ENCODE data around the gene ATRN.

ATRN gene

DNA sequence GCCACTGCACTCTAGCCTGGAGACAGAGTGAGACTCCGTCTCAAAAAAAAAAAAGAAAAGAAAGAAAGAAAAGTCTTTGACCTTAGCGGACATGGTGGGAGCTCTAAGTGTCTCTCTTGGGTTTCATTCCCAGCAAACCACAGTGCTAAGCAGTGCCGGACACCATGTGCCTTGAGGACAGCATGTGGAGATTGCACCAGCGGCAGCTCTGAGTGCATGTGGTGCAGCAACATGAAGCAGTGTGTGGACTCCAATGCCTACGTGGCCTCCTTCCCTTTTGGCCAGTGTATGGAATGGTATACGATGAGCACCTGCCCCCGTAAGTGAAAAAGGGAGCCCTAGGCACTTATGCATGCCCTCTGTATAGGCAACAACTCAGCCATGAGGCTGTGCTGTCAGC lies 112.9 kb downstream of the ATRN start:
- no peak for DNase-seq
- no peak overlapping the region for H3K4me2 ChIP-seq (ENCODE audit: low read length, poor library complexity, severe bottlenecking)

DNA sequence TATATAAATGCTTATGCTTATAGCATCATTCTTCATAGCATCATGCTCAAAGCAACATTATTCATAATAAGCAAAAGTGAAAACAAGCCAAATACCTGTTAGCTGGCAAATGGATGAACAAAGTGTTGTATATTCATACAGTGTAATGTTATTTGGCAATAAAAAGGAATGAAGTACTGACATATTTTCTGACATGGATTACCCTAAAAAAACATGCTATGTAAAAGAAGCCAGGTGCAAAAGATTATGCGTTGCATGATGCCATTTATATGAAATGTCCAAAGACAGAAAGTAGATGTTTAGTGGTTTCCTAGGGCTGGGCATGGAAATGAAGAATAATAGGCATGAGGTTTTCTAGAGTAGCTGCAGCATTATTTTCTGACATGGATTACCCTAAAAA lies 115.3 kb downstream of the ATRN start:
- no peak overlapping the region for H3K9ac ChIP-seq (ENCODE audit: low read length)
- no peaks in the 10 kb centered on the region for H3K9me3 ChIP-seq (ENCODE audit: control insufficient read depth, low read length)
- H4K8ac ChIP-seq (ENCODE audit: low read length) = no peak overlapping the region
- peaks cover 5% of the 10 kb centered on the region for H3K79me1 ChIP-seq (replicated peaks; ENCODE audit: low read length, poor library complexity, severe bottlenecking)
- no peak overlapping the region for H3K18ac ChIP-seq (ENCODE audit: low read depth in 1 of 2, low read length in 2 of 2)
- peaks cover 14 to 61% of the 10 kb centered on the region in 2 experiments for H3K36me3 ChIP-seq (ENCODE audit: control insufficient read depth in 1 of 2, insufficient read depth in 2 of 2, low read depth in 1 of 2, low read length in 2 of 2)
- H3K27me3 ChIP-seq (ENCODE audit: control insufficient read depth in 1 of 2, insufficient read depth in 1 of 2, low read length in 2 of 2) = no peaks in the 10 kb centered on the region
- 95% methylated on average over 1 of the region's 1 CpG for WGBS
- DNase-seq = no peak
- H3K4ac ChIP-seq (ENCODE audit: low read depth in 1 of 2, low read length in 2 of 2) = no peak overlapping the region
- H3K27ac ChIP-seq (ENCODE audit: low read length, poor library complexity, severe bottlenecking) = no peak overlapping the region
- no peak overlapping the region for H2AFZ ChIP-seq (ENCODE audit: low read depth, low read length)
- H2BK120ac ChIP-seq (ENCODE audit: low read depth, low read length) = no peak overlapping the region
- H2AK5ac ChIP-seq (ENCODE audit: low read length, severe bottlenecking) = no peak overlapping the region
- no peak overlapping the region for H4K91ac ChIP-seq (ENCODE audit: low read length)
- no peak overlapping the region for H3K4me2 ChIP-seq (ENCODE audit: low read length, poor library complexity, severe bottlenecking)
- H3K23ac ChIP-seq (ENCODE audit: low read length in 2 of 2) = no peak overlapping the region
- H3K4me1 ChIP-seq (ENCODE audit: control insufficient read depth, insufficient read depth, low read depth, low read length) = peaks cover 1% of the 10 kb centered on the region
- no peak overlapping the region for H2BK15ac ChIP-seq (ENCODE audit: low read depth, poor library complexity, severe bottlenecking)
- no peak overlapping the region for H2BK5ac ChIP-seq (ENCODE audit: low read depth, low read length, poor library complexity, severe bottlenecking)
- no peak overlapping the region for H3K14ac ChIP-seq (ENCODE audit: low read length in 2 of 2)
- no peak overlapping the region for H3K4me3 ChIP-seq (ENCODE audit: insufficient read depth in 1 of 2, low read depth in 1 of 2, low read length in 2 of 2)
- no peak overlapping the region for H2BK12ac ChIP-seq (ENCODE audit: low read length in 2 of 2)

More for the DNA sequence above, 112.9 kb downstream of the ATRN start:
- H3K4ac ChIP-seq (ENCODE audit: low read depth in 1 of 2, low read length in 2 of 2) = no peak overlapping the region
- H3K9me3 ChIP-seq (ENCODE audit: control insufficient read depth, low read length) = no peaks in the 10 kb centered on the region
- no peak overlapping the region for H2BK15ac ChIP-seq (ENCODE audit: low read depth, poor library complexity, severe bottlenecking)
- no peak overlapping the region for H3K18ac ChIP-seq (ENCODE audit: low read depth in 1 of 2, low read length in 2 of 2)
- H3K79me1 ChIP-seq (replicated peaks; ENCODE audit: low read length, poor library complexity, severe bottlenecking) = peaks cover 2% of the 10 kb centered on the region
- no peak overlapping the region for H3K27ac ChIP-seq (ENCODE audit: low read length, poor library complexity, severe bottlenecking)
- no peaks in the 10 kb centered on the region for H3K4me1 ChIP-seq (ENCODE audit: control insufficient read depth, insufficient read depth, low read depth, low read length)
- no peak overlapping the region for H2AFZ ChIP-seq (ENCODE audit: low read depth, low read length)
- no peak overlapping the region for H2AK5ac ChIP-seq (ENCODE audit: low read length, severe bottlenecking)
- peaks cover 14 to 69% of the 10 kb centered on the region in 2 experiments for H3K36me3 ChIP-seq (ENCODE audit: control insufficient read depth in 1 of 2, insufficient read depth in 2 of 2, low read depth in 1 of 2, low read length in 2 of 2)
- H2BK12ac ChIP-seq (ENCODE audit: low read length in 2 of 2) = no peak overlapping the region
- H2BK5ac ChIP-seq (ENCODE audit: low read depth, low read length, poor library complexity, severe bottlenecking) = no peak overlapping the region
- H3K23ac ChIP-seq (ENCODE audit: low read length in 2 of 2) = no peak overlapping the region
- no peak overlapping the region for H3K9ac ChIP-seq (ENCODE audit: low read length)
- no peak overlapping the region for H2BK120ac ChIP-seq (ENCODE audit: low read depth, low read length)
- 82% methylated on average over 7 of the region's 7 CpGs for WGBS
- H4K91ac ChIP-seq (ENCODE audit: low read length) = no peak overlapping the region
- no peaks in the 10 kb centered on the region for H3K27me3 ChIP-seq (ENCODE audit: control insufficient read depth in 1 of 2, insufficient read depth in 1 of 2, low read length in 2 of 2)
- no peak overlapping the region for H3K14ac ChIP-seq (ENCODE audit: low read length in 2 of 2)
- H3K4me3 ChIP-seq (ENCODE audit: insufficient read depth in 1 of 2, low read depth in 1 of 2, low read length in 2 of 2) = no peak overlapping the region
- no peak overlapping the region for H4K8ac ChIP-seq (ENCODE audit: low read length)

DNA sequence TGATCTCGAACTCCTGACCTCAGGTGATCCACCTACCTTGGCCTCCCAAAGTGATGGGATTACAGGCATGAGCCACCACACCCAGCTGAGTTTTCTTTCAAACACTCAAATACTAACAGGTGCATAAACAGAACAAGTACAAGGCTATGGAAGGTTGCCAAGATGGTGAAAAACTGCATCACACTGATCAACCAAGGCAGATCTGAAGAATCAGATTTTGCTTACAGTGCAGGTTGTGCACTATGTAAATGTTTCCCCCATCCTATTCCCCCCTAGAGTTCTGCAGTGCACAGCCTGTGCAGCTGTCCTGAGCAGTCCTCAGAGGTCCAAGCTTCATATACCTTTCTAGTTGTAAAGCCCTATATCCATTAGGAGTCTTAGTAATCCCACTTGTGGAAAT lies 119.3 kb downstream of the ATRN start:
- Histone ChIP-seq H3K18ac (ENCODE audit: low read depth in 1 of 2, low read length in 2 of 2) (no peak overlapping the region), H2BK5ac (ENCODE audit: low read depth, low read length, poor library complexity, severe bottlenecking) (no peak overlapping the region), H3K4me1 (ENCODE audit: control insufficient read depth, insufficient read depth, low read depth, low read length) (peaks cover 1% of the 10 kb centered on the region), H4K91ac (ENCODE audit: low read length) (no peak overlapping the region), H3K14ac (ENCODE audit: low read length in 2 of 2) (no peak overlapping the region), H2BK120ac (ENCODE audit: low read depth, low read length) (no peak overlapping the region), H3K4me3 (ENCODE audit: insufficient read depth in 1 of 2, low read depth in 1 of 2, low read length in 2 of 2) (no peak overlapping the region), H3K27ac (ENCODE audit: low read length, poor library complexity, severe bottlenecking) (no peak overlapping the region), H3K4ac (ENCODE audit: low read depth in 1 of 2, low read length in 2 of 2) (no peak overlapping the region), H2AK5ac (ENCODE audit: low read length, severe bottlenecking) (no peak overlapping the region), H3K36me3 (ENCODE audit: control insufficient read depth in 1 of 2, insufficient read depth in 2 of 2, low read depth in 1 of 2, low read length in 2 of 2) (peaks cover 19 to 67% of the 10 kb centered on the region in 2 experiments), H3K79me1 (replicated peaks; ENCODE audit: low read length, poor library complexity, severe bottlenecking) (peaks cover 5% of the 10 kb centered on the region), H3K9ac (ENCODE audit: low read length) (no peak overlapping the region), H3K23ac (ENCODE audit: low read length in 2 of 2) (no peak overlapping the region), H3K9me3 (ENCODE audit: control insufficient read depth, low read length) (no peaks in the 10 kb centered on the region), H2BK15ac (ENCODE audit: low read depth, poor library complexity, severe bottlenecking) (no peak overlapping the region), H3K27me3 (ENCODE audit: control insufficient read depth in 1 of 2, insufficient read depth in 1 of 2, low read length in 2 of 2) (no peaks in the 10 kb centered on the region), H4K8ac (ENCODE audit: low read length) (no peak overlapping the region), H2AFZ (ENCODE audit: low read depth, low read length) (no peak overlapping the region), H2BK12ac (ENCODE audit: low read length in 2 of 2) (no peak overlapping the region), H3K4me2 (ENCODE audit: low read length, poor library complexity, severe bottlenecking) (no peak overlapping the region)
- no peak for DNase-seq
- 83% methylated on average over 1 of the region's 1 CpG for WGBS

DNA sequence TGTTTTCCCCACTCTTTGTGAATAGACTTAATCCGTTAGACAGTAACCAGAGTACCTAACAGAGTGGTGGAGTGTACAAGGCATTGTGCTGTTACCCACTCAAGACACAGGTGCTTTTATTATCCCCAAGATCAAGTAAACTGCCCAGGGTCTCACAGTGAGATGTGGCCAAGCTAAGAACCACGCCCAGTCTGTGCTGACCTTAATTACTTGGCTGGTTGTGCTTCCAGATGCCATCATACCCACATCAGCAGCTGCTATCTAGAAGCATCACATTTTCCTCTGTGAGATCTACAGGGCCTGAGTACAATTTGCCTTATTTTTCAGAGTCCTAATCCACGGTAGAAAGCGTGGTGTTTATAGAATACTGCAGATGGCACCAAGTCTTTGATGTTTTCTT lies 122.1 kb downstream of the ATRN start:
- H3K27ac ChIP-seq (ENCODE audit: low read length, poor library complexity, severe bottlenecking) = no peak overlapping the region
- WGBS = over 99% methylated on average over 4 of the region's 4 CpGs

More for the DNA sequence above, 122.1 kb downstream of the ATRN start:
- Histone ChIP-seq H3K4me1 (ENCODE audit: control insufficient read depth, insufficient read depth, low read depth, low read length) (peaks cover 1% of the 10 kb centered on the region), H3K4me3 (ENCODE audit: insufficient read depth in 1 of 2, low read depth in 1 of 2, low read length in 2 of 2) (no peak overlapping the region), H2BK120ac (ENCODE audit: low read depth, low read length) (no peak overlapping the region), H3K4me2 (ENCODE audit: low read length, poor library complexity, severe bottlenecking) (no peak overlapping the region), H2AK5ac (ENCODE audit: low read length, severe bottlenecking) (no peak overlapping the region), H2BK12ac (ENCODE audit: low read length in 2 of 2) (no peak overlapping the region), H3K4ac (ENCODE audit: low read depth in 1 of 2, low read length in 2 of 2) (no peak overlapping the region), H2BK15ac (ENCODE audit: low read depth, poor library complexity, severe bottlenecking) (no peak overlapping the region), H3K9me3 (ENCODE audit: control insufficient read depth, low read length) (no peaks in the 10 kb centered on the region), H3K9ac (ENCODE audit: low read length) (no peak overlapping the region), H3K23ac (ENCODE audit: low read length in 2 of 2) (no peak overlapping the region), H3K79me1 (replicated peaks; ENCODE audit: low read length, poor library complexity, severe bottlenecking) (peaks cover 4% of the 10 kb centered on the region), H4K91ac (ENCODE audit: low read length) (no peak overlapping the region), H4K8ac (ENCODE audit: low read length) (no peak overlapping the region), H2BK5ac (ENCODE audit: low read depth, low read length, poor library complexity, severe bottlenecking) (no peak overlapping the region), H3K18ac (ENCODE audit: low read depth in 1 of 2, low read length in 2 of 2) (no peak overlapping the region), H2AFZ (ENCODE audit: low read depth, low read length) (no peak overlapping the region), H3K27me3 (ENCODE audit: control insufficient read depth in 1 of 2, insufficient read depth in 1 of 2, low read length in 2 of 2) (no peaks in the 10 kb centered on the region), H3K14ac (ENCODE audit: low read length in 2 of 2) (no peak overlapping the region), H3K36me3 (ENCODE audit: control insufficient read depth in 1 of 2, insufficient read depth in 2 of 2, low read depth in 1 of 2, low read length in 2 of 2) (peaks cover 22 to 67% of the 10 kb centered on the region in 2 experiments)
- no peak for DNase-seq

All from mesenchymal stem cell (in vitro differentiated cells and primary cell).